G401 (cell line): ENCODE data around the gene PTPN1. TPM values are rescaled to one million over a fixed set of nuclear protein-coding genes. Genes with fewer than 3 reads are reported as not detected.
"Not testable (repeated sequence)": the region's sequence is repeated elsewhere in the genome, so short reads cannot be mapped to it uniquely, and the experiment has no call there.

Source experiments
- DNase-seq: peaks from one replicate; pipeline ENCODE4 v3.0.0-alpha.2; 2015; ENCODE audit warnings: low spot score
- in situ Hi-C: cut with HindIII; loops from 2 replicates; pipeline ENCODE4 v1.10.0; 2016; ENCODE audit warnings: low sequenced_read_pairs, mixed read lengths
- total RNA-seq: library from RNA; depleted of rRNA; stranded (reverse); fragments of >200 nt; shearing (Covaris generic); gene quantifications from 2 replicates; pipeline ENCODE4 v1.2.3, GENCODE V29; 2014

PTPN1 gene
- total RNA-seq, 1 experiment from 2014 or later: 46.5 TPM

- in situ Hi-C loops: no loop called here
- DNase-seq: peak; percentile 39
Measured at GRCh38 chr20:50523552-50524167, 13.5 kb downstream of the PTPN1 start.

DNA sequence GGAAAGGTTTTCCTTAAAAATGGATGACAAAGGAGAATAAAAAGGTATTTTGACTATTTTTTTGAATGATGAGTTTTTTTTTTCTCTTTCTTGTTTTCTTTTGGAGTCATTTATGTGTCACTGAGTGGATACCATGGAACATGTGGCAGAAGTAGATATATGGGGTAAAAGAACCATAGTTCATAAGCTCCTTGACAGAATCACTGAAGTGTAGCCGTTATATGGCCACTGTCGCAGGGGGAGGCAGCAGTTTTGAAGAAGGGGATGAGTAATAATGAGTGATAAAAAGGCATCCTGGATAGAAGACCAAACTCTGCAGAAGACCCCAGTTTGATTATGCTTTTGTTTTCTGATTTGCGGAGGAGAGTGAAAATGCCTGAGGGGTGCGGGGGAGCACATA lies 15.5 kb downstream of the PTPN1 start:
- no peak for DNase-seq

DNA sequence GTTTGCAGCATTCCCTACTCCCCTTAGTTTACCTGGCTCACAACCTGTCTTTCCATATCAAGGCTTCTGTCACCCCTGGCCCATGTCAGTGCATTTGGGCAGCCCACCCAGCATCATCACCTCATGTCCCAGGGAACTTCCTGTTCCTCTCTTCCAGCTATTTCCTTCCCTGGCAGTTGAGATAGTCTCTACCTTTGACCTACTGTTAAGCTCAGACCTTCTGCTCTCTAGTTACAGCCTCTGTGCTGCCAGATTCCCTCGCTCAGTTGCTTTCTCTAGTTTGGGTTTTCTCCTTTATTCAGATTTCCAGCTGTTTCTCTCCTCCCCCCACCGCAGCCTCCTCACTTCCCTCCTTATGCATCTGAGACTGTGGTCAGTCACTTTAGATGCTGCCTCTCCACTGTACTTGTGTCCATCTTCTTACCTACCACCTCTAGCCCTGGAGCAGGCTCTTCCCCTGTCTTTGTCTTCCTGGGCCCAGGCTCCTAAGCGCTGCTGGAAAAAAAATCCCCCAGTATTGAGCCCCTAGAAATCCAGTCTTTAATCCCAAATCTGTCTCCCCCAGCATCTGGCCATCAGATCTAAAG lies 16.3 kb downstream of the PTPN1 start:
- no peak for DNase-seq
- in situ Hi-C loops: no loop called here

More for the DNA sequence above, 15.5 kb downstream of the PTPN1 start:
- in situ Hi-C loops: no loop called here

DNA sequence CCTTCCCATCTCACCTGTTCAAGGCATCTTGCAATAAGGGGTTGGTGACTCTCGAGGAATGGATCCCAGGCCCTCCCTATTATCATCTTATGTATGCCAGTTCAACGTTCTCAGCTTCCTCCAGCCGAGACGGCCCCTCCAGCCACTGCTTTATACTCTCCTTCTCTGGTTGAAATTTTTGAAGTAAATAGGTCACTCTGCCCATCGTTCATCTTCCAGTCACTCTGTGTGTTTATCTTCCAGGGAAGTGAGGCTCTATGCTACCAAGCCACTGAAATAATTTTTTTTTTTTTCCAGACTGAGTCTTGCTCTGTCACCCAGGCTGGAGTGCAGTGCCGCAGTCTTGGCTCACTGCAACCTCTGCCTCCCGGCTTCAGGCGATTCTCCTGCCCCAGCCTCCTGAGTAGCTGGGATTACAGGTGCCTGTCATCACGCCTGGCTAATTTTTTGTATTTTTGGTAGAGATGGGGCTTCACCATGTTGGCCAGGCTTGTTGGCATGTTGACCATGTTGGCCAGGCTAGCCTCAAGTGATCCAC lies 17.0 kb downstream of the PTPN1 start:
- in situ Hi-C loops: no loop called here
- no peak for DNase-seq

DNA sequence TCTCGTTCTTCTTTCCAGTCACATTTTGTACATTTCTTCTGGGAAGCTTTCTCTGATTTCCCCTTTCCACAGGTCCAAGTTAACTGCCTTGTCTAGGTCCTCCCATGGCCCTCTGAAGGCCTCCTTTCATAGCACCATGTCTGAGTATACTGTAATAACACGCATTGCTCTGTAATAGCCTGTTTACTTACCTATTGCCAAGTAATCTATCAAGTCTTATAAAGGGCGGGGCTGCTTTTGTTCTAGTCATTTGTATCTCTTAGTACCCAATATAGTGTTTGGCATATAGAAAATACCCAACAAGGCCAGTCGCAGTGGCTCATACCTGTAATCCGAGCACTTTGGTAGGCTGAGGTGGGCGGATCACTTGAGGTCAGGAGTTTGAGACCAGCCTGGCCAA lies 17.9 kb downstream of the PTPN1 start:
- no peak for DNase-seq
- in situ Hi-C loops: no loop called here

DNA sequence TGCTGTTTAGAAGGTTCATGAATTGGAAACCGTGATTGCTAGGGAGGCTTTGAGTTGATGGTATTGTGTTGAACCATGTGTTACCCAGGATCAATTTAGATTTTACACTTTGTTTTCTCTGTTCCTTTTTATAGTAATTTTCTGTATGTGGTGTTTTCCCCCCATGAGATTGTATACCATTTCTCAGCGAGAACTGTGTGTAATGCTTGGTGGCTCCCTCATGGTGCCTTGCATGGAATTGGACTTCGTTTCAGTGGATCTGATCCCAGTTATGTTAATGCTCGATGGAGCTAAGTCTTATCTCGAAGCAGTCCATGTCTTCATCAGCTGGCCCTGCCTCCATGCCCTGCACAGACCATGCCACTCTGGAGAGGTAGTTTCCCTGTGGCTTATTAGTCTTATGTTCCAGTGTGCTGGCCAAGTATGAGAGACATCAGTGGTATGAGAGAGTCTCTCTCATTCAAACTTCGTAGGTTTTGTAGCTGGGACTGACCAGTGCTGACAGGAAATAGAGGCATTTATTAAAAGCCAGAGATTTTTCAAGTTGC lies 18.7 kb downstream of the PTPN1 start:
- in situ Hi-C loops: no loop called here
- DNase-seq: no peak

GRCh38 chr20:50532221-50532620 lies 22.0 kb downstream of the PTPN1 start:
- in situ Hi-C loops: no loop called here
- peak; percentile 45 for DNase-seq

GRCh38 chr20:50533061-50533460 lies 22.9 kb downstream of the PTPN1 start:
- in situ Hi-C loops: no loop called here
- DNase-seq: no peak

DNA sequence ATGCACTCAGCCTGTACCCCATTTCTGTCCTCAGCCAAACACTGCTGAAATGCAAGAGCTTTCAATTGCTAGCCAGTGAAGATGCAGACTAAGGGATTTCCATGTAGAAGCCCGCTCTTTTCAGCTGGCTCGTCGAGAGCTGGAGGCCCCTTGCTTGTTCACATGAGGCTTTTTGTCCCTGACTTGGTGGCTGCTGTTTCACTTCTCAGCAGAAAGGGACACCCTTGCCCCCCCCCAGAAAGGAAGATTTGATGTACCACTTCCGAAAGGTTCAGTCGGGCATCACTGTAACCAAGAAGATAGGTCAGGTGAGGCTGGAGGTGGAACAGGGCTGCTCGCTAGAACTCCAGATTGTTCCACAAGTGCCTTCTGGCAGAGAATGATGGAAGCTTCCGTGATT lies 23.3 kb downstream of the PTPN1 start:
- in situ Hi-C loops: no loop called here

DNA sequence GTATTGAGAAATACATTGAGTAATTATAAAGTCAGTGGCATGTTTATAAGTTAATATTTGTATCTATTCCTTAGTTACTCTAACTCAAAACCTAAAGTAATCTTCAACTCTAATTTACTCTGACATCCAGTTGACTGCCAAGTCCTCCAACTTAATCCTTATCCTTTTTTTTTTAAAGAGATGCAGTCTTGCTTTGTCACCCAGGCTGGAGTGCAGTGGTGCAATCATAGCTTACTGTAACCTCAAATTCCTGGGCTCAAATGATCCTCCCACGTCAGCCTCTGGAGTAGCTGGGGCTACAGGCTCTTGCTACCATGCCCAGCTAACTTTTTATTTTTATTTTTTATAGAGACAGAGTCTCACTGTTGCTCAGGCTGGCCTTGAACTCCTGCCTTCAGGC lies 24.4 kb downstream of the PTPN1 start:
- in situ Hi-C loops: no loop called here
- no peak for DNase-seq

More for the DNA sequence above, 23.3 kb downstream of the PTPN1 start:
- DNase-seq: no peak

DNA sequence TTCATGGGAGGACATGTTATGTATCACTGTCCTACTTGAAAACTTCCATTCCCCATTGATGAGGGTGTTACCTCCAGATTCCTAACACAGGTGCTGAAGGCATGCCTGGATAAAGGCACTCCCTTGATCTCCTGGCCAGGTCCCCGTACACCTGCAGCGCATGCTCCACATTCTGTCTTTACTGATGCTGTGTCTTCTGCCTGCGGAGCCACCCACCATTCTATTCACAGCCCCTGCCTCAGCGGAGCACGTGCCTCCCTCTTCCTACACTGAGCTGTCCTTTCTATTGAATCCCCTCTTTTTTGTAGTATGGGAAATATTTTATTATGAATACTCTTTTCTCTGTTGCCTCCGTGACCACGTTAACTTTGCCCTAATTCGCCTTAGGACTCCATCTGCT lies 25.0 kb downstream of the PTPN1 start:
- no peak for DNase-seq
- in situ Hi-C loops: no loop called here

DNA sequence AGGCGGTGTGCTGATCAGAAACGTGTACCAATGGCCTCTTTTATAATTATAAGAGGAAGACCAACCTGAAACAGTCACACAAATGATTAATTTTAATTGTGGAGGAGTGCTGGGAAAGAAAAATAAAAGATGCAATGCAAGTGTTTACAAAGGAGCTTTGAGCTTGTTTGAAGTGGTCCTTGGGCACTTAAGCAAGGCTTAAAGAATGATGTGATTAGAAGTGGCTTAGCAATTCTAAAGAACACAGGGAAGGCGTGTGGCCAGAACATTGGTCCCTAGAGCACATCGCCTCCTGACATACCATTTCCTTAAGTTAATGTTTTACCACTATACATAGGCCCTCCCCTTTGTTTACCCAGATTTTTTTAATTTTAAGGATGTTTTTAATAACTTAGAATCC lies 26.1 kb downstream of the PTPN1 start:
- DNase-seq: no peak
- in situ Hi-C loops: no loop called here

DNA sequence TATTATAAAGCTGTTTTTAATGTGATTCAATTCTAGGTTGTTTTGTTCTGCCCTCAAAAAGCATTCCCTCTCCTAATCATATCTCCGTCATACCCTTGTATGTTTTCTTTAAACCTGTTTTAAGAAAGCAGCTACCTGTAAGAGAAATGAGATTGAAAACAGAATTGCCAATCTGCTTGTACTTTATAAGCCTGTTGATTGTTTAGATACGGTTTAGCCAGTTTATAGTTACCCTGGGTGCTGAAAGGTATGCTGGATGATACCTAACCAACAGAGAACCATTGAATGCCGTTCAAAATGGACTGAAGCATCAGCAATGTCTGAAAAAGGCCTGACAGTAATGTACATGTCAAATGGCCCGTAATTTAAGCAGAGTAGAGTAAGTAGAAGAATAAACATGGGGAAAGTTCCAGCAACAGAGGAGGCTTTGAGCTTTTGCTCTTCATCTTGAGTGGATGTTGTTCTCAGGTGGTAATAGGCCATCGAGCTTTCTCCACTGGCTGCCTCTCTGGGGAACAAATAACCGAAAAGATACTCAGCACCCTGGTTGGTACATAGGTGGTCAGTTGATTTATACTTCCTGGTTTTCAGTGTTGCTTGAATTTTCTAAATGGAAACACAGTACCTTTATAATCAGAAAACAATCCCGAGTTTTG lies 27.5 kb downstream of the PTPN1 start:
- in situ Hi-C loops: no loop called here
- no peak for DNase-seq

- in situ Hi-C loops: no loop called here
- DNase-seq: no peak
Measured at GRCh38 chr20:50538276-50538675, 28.1 kb downstream of the PTPN1 start.

DNA sequence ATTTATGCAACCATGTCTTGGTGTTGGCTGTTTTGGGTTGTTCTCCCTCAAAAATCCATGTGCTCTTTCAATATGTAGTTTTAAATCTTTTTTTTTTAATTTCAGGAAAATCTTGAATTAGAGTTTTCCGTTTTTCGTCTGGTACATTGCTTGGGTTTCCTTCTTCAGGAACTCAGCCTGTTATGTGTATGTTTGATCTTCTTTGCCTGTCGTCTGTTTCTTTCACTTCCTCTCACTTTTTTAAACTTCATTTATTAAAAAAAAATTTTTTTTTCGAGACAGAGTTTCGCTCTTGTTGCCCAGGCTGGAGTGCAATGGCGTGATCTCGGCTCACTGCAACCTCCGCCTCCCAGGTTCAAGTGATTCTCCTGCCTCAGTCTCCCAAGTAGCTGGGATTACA lies 29.6 kb downstream of the PTPN1 start:
- DNase-seq, in situ Hi-C loops: not testable (repeated sequence)

- peak; percentile 14 for DNase-seq
- in situ Hi-C loops: no loop called here
Measured at GRCh38 chr20:50540620-50541605, 30.7 kb downstream of the PTPN1 start.

DNA sequence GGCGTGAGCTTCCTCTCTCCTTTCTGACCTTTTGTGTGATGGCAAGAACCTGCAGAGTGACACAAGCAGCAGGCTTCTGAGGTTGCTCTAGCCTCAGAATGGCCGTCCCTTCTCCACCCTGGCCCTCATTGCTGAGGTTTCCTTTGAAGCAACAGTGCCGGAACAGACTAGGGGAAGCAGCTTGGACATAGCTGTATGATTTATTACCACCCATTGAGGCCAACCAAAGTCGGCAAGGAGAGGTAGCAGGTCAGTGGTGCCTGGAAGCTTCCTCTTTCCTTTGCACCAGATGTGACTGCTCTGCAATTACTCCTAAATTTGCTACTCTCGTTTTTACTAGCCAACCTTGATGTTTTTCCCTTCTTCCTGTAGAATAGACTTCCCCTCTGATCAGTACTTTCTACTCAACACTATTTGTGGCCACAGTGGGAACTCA lies 31.4 kb downstream of the PTPN1 start:
- in situ Hi-C loops: no loop called here
- DNase-seq: no peak

DNA sequence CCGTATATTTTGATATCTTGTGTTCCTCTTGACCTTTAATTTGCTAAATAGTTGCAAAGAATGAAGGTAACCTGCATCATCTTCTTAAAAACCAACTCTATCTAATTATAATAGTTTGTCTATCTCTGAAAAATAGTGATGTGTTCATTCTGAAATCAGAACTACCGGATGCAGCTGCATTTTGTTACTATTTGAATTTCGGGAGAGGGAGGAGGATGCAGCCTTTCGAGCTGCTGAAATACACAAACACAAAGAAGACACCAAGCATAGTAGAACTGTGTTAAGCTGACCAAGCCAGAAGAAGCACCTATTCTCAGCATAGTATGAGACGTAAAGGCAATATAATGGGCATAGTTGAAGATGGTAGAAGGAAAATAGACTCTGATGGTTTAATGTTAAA lies 33.1 kb downstream of the PTPN1 start:
- DNase-seq: no peak
- in situ Hi-C loops: no loop called here

- DNase-seq: no peak
- in situ Hi-C loops: no loop called here
Measured at GRCh38 chr20:50545126-50545525, 34.9 kb downstream of the PTPN1 start.
